Measurements from ENCODE around the gene SARS1.
A peak's percentile ranks its signal among the peaks of the same experiment; 100 is the strongest.
"Not testable (repeated sequence)": the region's sequence is repeated elsewhere in the genome, so short reads cannot be mapped to it uniquely, and the experiment has no call there.

Gene SARS1, protein sequence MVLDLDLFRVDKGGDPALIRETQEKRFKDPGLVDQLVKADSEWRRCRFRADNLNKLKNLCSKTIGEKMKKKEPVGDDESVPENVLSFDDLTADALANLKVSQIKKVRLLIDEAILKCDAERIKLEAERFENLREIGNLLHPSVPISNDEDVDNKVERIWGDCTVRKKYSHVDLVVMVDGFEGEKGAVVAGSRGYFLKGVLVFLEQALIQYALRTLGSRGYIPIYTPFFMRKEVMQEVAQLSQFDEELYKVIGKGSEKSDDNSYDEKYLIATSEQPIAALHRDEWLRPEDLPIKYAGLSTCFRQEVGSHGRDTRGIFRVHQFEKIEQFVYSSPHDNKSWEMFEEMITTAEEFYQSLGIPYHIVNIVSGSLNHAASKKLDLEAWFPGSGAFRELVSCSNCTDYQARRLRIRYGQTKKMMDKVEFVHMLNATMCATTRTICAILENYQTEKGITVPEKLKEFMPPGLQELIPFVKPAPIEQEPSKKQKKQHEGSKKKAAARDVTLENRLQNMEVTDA

DNA sequence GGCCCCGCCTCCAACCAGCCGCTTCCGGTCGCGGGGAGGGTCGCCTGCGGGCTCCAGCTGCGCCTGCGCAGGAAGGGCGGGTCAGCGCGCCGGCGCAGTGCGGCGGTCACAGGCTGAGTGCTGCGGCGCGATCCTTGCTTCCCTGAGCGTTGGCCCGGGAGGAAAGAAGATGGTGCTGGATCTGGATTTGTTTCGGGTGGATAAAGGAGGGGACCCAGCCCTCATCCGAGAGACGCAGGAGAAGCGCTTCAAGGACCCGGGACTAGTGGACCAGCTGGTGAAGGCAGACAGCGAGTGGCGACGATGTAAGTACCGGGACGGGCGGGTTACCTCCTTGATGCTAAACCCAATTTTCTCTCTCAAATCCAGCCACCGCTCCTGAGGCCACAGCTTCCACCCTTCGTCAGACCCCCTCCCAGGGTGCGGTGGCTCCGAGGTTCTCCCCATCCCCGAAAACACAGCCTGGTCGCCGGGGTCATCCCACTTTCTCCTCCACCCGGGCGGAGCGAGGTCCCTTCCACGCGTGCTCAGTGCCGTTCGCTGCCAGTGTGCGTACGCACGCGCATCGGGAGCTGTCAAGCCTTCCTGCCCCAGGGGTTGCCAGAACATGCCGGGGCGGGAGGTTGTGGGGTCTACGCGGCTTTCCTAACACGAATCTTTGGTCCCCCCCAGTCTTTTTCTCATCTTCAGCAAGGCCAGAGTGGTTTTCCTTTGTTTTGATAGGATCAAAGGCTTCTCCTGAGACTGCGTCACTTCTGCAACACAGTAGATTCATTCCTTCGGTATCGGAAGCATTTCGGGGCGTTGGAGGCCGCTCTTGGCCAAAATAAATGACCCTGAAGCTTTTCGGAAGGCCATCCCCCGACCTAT, at the start of gene SARS1:
SARS1 (plus strand) TSS at position 95 of the 870 bp plus-strand sequence; CDS start at position 170, 75 bp downstream.
- Mint-ChIP-seq H3K9me3 (no peaks in the 10 kb centered on the region), H3K27ac (peak within 1 kb of the TSS; percentile 98), H3K4me3 (peak within 1 kb of the TSS; percentile 99), H3K4me1 (peaks cover 22% of the 10 kb centered on the region), H3K36me3 (peaks cover 60% of the 10 kb centered on the region)
- ATAC-seq (peak; percentile 90), DNase-seq (ENCODE audit: low spot score in 2 of 2) (peak; percentile 81 to 94)

DNA sequence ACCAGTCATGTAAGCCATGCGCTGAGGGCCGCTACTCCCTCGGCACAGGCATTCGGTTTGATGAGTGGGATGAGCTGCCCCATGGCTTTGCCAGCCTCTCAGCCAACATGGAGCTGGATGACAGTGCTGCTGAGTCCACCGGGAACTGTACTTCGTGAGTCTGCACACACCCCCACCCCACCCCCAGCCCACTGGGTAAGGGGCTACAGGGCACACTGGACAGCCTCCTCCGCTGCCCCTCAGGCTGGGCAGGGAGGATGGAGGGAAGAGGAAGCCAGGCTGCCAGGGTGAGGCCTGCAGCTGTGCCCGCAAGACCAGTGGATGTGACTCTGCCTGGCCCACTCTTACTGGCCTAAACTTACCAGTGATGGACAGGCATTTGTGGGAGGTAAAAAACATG, 49.2 kb upstream of the SARS1 start:
- Mint-ChIP-seq H3K4me1 (peaks cover 20% of the 10 kb centered on the region), H3K9me3 (no peaks in the 10 kb centered on the region), H3K36me3 (no peaks in the 10 kb centered on the region), H3K27ac (no peak overlapping the region), H3K4me3 (no peak overlapping the region)
- no peak for DNase-seq (ENCODE audit: low spot score in 2 of 2)
- ATAC-seq, result no peak

DNA sequence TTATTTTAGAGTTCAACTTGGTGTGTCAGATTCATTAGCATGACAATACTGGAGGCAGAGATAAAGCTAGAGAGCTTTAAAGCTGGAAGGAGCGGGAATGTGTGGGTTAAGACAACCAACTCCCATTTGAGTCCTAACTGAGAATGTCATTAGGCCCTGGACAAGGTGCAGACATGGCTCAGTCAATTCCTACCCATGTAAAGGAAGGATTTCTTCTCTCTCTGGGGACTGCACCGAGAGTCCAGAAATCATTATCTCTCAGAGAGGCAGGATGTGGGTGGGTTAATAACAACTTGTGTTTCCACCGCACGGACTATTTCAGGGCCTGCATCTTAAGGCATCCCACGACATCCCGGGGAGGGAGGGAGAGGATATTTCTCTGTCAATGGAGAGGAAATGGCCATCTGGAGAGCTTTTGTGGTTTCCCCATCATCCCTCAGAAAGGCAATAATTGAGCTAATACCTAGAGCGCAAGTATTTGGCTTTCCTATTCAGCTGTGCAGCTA, 46.7 kb upstream of the SARS1 start:
- Mint-ChIP-seq H3K4me3 (no peak overlapping the region), H3K4me1 (peaks cover 12% of the 10 kb centered on the region), H3K9me3 (no peaks in the 10 kb centered on the region), H3K36me3 (no peaks in the 10 kb centered on the region), H3K27ac (no peak overlapping the region)
- ATAC-seq (no peak), DNase-seq (ENCODE audit: low spot score in 2 of 2) (no peak)

DNA sequence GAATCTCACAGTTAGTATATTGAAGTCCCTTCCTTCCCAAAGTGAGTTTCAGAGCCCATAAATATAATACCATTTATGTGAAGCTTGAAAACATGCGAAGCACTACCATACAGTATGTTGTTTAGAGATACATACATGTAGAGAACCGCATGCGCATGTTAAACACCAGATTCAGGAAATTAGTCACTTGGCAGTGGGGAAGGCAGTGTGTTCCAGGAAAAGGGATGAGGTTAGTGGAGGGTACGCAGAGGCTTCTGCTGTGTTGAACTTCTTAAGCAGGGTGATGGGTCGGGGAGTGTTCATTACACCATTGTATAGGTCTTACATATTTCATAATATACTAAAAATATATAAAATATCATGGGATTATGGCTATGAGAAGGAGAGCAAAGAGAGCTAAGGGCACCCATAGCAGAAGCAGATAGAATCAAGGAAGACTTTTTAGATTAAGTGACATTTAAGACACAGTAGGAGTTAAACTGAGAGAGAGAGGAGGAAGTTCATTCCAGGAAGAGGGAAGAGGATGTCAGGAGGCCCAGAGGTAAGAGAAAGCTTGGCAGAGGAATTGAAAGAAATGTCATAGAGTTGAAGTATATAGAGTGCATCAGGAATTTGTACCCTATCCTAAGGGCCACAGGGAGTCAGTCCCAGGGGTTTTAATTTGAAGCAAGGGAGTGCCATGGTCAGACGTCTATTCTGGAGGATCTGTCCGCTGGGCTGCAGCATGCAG, 43.5 kb upstream of the SARS1 start:
- DNase-seq (ENCODE audit: low spot score in 2 of 2) (no peak), ATAC-seq (no peak)
- no peaks in the 10 kb centered on the region for H3K4me1 Mint-ChIP-seq
- no peak overlapping the region for H3K27ac Mint-ChIP-seq
- H3K4me3 Mint-ChIP-seq, result no peak overlapping the region
- H3K9me3 Mint-ChIP-seq, result no peaks in the 10 kb centered on the region
- H3K36me3 Mint-ChIP-seq, result no peaks in the 10 kb centered on the region

DNA sequence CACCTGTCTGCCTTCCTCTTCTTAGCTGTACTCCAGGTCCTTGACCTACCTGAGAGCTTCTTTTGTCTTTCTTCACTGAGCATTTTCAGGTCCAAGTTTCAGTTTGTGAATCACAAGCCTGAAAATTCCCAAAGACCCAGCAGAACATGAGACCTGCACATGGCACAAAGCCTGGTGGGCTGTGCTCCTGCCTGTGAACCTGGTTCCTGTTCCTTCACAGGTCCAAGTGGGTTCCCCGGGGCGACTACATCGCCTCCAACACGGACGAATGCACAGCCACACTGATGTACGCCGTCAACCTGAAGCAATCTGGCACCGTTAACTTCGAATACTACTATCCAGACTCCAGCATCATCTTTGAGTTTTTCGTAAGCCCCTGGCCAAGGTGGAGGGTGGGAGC, 42.1 kb upstream of the SARS1 start:
- no peak for ATAC-seq
- no peaks in the 10 kb centered on the region for H3K4me1 Mint-ChIP-seq
- no peak overlapping the region for H3K4me3 Mint-ChIP-seq
- no peaks in the 10 kb centered on the region for H3K36me3 Mint-ChIP-seq
- H3K9me3 Mint-ChIP-seq, result no peaks in the 10 kb centered on the region
- no peak overlapping the region for H3K27ac Mint-ChIP-seq
- no peak for DNase-seq (ENCODE audit: low spot score in 2 of 2)

DNA sequence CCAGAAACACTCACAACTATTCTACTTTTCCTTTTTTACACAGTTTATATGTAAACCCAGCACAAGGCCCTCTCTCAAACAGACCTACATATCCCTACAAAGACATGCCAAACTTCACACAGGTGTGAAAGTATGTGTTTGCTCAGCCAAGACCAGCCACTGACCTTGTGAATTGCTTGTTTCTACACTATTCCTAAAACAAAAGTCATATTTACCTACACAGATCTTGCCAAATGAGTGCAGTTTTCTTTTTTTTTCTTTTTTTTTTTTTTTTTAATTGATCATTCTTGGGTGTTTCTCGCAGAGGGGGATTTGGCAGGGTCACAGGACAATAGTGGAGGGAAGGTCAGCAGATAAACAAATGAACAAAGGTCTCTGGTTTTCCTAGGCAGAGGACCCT, 37.4 kb upstream of the SARS1 start:
- H3K4me1 Mint-ChIP-seq; H3K27ac Mint-ChIP-seq; ATAC-seq; H3K36me3 Mint-ChIP-seq; DNase-seq (ENCODE audit: low spot score in 2 of 2); H3K4me3 Mint-ChIP-seq; H3K9me3 Mint-ChIP-seq: not testable (repeated sequence)

DNA sequence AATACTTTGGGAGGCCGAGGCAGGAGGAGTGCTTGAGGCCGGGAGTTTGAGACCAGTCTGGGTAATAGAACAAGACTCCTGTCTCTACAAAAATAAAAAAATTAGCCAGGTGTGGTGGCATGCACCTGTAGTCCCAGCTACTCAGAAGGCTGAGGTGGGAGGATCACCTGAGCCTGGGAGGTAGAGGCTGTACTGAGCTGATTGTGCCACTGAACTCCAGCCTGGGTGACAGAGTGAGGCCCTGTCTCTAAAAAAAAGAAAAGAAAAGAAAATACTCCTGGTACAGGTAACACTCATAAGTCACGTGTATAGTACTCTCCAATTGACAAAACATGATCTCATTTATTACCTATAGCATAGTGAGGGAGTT, 33.0 kb upstream of the SARS1 start:
- not testable (repeated sequence) for H3K4me3 Mint-ChIP-seq; H3K4me1 Mint-ChIP-seq; H3K27ac Mint-ChIP-seq; H3K36me3 Mint-ChIP-seq; ATAC-seq; DNase-seq (ENCODE audit: low spot score in 2 of 2); H3K9me3 Mint-ChIP-seq

DNA sequence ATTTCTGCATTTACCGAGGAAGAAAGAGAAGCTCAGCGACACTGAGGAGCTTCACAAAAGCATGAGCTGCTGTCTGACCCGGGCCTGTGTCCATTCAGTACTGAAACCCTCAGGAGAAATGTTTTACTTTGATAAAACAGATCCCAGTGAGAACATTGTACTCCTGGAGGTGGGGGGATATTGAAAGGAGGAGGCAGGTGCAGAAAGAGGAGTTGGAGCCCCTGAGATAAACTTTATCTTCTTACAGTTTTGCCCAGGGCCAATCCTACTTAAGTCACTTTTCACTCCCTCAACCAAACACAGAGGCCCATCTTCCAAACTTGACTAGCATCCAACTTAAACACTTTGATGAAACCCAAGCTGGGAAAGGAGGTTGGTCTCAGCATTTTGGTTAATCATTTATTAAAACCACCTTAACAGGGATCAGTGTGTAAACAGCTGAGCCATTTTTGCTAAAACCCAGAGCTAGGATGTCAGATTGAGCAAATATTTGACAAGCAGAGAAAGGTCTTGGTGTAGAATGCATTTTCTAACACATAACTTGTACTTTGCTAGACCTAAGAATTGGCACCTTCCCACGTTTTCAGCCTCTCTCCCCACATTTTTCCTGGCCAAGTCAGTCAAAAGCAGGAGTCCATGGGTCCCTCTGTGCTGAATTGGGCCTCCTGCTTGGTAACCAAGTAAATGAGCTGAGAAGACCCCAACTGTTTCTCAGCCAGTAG, 32.5 kb upstream of the SARS1 start:
- Mint-ChIP-seq H3K27ac (no peak overlapping the region), H3K36me3 (no peaks in the 10 kb centered on the region), H3K4me3 (no peak overlapping the region), H3K4me1 (no peaks in the 10 kb centered on the region), H3K9me3 (no peaks in the 10 kb centered on the region)
- no peak for ATAC-seq
- no peak for DNase-seq (ENCODE audit: low spot score in 2 of 2)

DNA sequence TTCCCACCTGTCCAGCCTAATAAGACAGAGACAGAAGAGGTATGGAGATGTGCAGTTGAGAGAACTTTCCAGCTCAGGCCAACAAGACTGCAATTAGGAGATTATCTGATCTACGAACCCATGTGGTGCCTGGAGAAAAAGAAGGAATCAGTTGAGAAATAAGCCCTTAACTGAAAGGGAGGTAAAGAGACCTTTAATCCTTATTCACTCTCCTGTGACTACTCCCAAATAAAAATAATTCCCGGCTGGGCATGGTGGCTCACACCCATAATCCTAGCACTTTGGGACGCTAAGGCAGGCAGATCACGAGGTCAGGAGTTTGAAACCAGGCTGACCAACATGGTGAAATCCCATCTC, 31.9 kb upstream of the SARS1 start:
- H3K36me3 Mint-ChIP-seq, result no peaks in the 10 kb centered on the region
- no peak overlapping the region for H3K27ac Mint-ChIP-seq
- no peak overlapping the region for H3K4me3 Mint-ChIP-seq
- ATAC-seq (no peak), DNase-seq (ENCODE audit: low spot score in 2 of 2) (no peak)
- no peaks in the 10 kb centered on the region for H3K9me3 Mint-ChIP-seq
- H3K4me1 Mint-ChIP-seq, result no peaks in the 10 kb centered on the region

DNA sequence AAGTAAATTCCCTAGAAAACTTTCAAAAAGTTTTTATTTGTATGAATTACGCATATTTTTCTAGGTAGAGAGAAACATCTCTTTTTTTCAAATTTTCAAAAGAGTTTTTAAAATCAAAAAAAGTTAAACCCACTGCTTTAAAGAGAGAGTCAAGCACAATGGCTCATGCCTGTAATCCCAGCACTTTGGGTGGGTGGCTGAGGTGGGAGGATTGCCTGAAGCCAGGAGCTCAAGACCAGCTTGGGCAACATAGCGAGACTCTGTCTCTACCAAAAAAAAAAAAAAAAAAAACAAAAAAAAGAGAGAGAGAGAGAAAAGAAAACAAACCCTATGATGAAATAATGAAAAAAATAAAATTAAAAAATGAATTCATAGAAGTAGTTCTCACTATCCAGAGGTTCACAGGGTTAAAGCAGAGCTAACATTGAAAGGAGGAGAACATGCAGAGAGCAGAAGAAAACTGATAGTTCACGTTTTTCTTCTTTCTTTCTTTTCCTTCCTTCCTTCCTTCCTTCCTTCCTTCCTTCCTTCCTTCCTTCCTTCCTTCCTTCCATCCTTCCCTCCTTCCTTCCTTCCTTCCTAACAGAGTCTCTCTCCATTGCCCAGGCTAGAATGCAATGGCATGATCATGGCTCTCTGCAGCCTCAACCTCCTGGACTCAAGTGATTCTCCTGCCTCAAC, 30.5 kb upstream of the SARS1 start:
- Mint-ChIP-seq H3K4me1 (no peaks in the 10 kb centered on the region), H3K27ac (no peak overlapping the region), H3K4me3 (no peak overlapping the region), H3K9me3 (no peaks in the 10 kb centered on the region), H3K36me3 (no peaks in the 10 kb centered on the region)
- DNase-seq (ENCODE audit: low spot score in 2 of 2), result no peak
- no peak for ATAC-seq

DNA sequence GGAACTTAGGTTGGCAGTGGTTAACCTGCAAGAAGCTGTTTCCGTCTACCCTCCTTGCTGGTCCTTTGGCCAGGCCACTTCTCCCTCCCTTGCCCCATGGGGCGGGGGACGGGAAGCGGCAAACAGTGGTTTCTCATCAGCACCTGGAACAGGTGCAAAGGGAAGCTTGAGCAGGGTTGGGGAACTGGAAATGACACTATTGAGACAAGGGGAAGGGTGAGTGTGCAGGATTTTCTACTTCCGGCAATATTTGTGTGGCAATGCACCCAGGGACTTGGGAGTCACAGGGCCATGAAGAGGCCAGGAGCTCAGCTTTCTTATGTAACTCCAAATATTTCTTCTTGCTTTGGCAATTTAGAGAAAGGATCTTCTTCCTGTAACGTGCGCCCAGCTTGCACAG, 29.0 kb upstream of the SARS1 start:
- DNase-seq (ENCODE audit: low spot score in 2 of 2) (no peak), ATAC-seq (no peak)
- Mint-ChIP-seq H3K36me3 (no peaks in the 10 kb centered on the region), H3K4me1 (no peaks in the 10 kb centered on the region), H3K27ac (no peak overlapping the region), H3K4me3 (no peak overlapping the region), H3K9me3 (no peaks in the 10 kb centered on the region)

DNA sequence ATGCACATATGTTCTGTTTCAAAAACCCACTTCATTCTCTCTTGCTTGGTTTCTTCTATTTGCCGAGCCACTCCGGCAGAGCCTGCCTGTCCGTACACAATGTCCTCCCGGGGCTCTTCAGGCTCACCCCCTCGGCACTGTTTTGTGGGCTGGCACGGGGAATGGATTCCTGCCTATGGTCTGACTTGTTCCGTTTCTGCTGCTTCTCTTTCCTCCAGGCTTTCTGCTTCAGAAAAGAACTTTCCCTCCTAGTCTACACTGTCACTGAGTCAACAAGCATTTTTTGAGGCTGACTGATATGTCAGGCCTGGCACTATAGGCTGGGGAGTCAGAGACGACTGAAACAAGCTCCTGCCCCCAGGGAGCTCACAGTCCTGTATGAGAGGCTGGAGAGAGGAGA, 28.4 kb upstream of the SARS1 start:
- no peak overlapping the region for H3K27ac Mint-ChIP-seq
- no peak overlapping the region for H3K4me3 Mint-ChIP-seq
- no peak for DNase-seq (ENCODE audit: low spot score in 2 of 2)

DNA sequence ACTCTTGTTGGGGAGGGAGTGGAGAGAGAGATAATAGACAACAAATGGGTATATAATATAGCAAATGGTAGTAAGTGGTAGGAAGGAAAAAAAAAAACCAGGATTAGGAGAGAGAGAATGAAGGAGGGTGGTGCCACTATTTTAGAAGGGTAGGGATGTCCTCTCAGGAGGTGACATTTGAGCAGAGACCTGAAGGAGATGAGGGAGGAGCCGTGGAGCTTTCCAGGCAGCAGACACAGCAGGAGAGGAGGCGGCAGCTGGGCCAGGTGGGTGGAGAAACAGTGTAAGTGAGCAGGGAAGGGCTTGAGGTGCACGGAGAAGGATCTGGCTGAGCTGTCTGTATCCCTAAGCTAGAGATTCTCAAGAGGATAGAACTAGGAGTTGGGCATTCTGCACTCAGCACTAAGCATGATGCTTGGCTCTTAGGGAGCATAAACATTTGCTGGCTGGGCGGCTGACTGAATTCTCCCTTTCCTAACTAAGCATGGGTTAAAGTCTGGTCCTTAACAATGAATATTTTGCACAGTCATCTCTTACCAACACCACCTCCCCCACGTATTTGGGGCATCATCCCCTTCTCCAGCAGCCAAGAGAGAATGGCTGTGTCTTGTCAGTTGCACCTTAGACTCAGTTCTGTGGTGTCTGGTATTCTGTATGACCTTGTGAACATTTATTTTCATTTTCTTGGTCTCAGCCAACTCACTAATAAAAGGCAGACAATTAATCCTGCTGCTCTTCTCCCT, 27.6 kb upstream of the SARS1 start:
- Mint-ChIP-seq H3K4me3 (no peak overlapping the region), H3K27ac (no peak overlapping the region), H3K9me3 (no peaks in the 10 kb centered on the region), H3K36me3 (no peaks in the 10 kb centered on the region), H3K4me1 (no peaks in the 10 kb centered on the region)
- ATAC-seq (peak; percentile 13), DNase-seq (ENCODE audit: low spot score in 2 of 2) (no peak)

More for the DNA sequence above, 28.4 kb upstream of the SARS1 start:
- ATAC-seq, result no peak
- Mint-ChIP-seq H3K9me3 (no peaks in the 10 kb centered on the region), H3K4me1 (no peaks in the 10 kb centered on the region), H3K36me3 (no peaks in the 10 kb centered on the region)

DNA sequence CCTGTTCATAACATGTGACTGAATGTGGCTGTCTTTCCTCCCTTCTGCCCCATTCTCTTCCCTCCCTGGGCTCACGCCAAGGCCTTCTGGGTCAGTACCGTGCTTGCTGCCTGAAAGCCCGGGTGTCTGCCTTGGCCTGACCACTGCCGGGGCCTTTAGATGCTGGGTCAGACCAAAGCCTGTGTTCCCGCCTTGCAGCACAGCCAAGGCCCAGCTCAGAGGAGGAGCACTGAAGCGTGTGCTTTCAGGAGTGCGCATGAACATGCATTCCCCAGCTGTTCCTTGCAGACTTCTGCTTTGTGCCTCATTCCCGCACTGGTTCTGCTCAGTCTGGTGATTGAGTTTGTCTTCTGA, 27.0 kb upstream of the SARS1 start:
- H3K36me3 Mint-ChIP-seq, result no peaks in the 10 kb centered on the region
- no peak overlapping the region for H3K4me3 Mint-ChIP-seq
- DNase-seq (ENCODE audit: low spot score in 2 of 2) (no peak), ATAC-seq (no peak)
- H3K9me3 Mint-ChIP-seq, result no peaks in the 10 kb centered on the region
- H3K4me1 Mint-ChIP-seq, result no peaks in the 10 kb centered on the region
- no peak overlapping the region for H3K27ac Mint-ChIP-seq
